K562 (cell line): ENCODE measurements around the gene PIK3AP1. TPM values are rescaled to one million over a fixed set of nuclear protein-coding genes. Genes with fewer than 3 reads are reported as not detected.
A peak's percentile ranks its signal among the peaks of the same experiment; 100 is the strongest.

Experiments used
- ATAC-seq: fragments of 200-7000 bp; cut with Tn5 transposase; 3 replicates; pipeline ENCODE4 v1.9.1; 2020; ENCODE audit warnings: moderate library complexity
- BruUV-seq: library from RNA; stranded (reverse); fragments of 400-500 nt; replicated peaks from 2 replicates; lab custom pipeline; 2021; lab: Mats Ljungman, UMichigan
- CTCF ChIA-PET: fragments of 300-600 bp; formaldehyde crosslinking; extraction: SDS; loops from one replicate; lab custom pipeline; 2021; ENCODE audit warnings: low intra/inter-chr PET ratio; lab: Yijun Ruan, JAX
- POLR2A ChIA-PET: fragments of 300-600, 350-650 bp; sonication (Branson Sonifier 250); formaldehyde crosslinking; extraction: SDS; loops from one replicate; lab custom pipeline; 2021; ENCODE audit warnings: antibody characterized with exemption, inconsistent platforms; lab: Yijun Ruan, JAX
- DNase-seq, 4 experiments: peaks; one replicate each; pipeline versions ENCODE4 v3.0.0 to v3.0.0-alpha.2; 2011 to 2018; ENCODE audit warnings: low spot score in 3 of 4, mixed read lengths in 3 of 4; ENCODE audit errors: extremely low read depth in 1 of 4
- FAIRE-seq: peaks from 2 replicates; lab custom pipeline; 2011; peaks lifted over from hg19 to GRCh38; lab: Jason Lieb, UNC
- H2AFZ ChIP-seq: 2 replicates; pipeline ENCODE4 v1.6.0; 2011; ENCODE audit warnings: low read depth, low read length, control low read depth, inconsistent platforms
- H3K27ac ChIP-seq: fragments of 200-600 bp; 3 replicates; pipeline ENCODE4 v1.8.0; 2011; ENCODE audit warnings: low read depth, mild to moderate bottlenecking, control low read depth, inconsistent platforms, low read length, moderate library complexity, mixed read lengths; ENCODE audit errors: extremely low read depth
- H3K27me3 ChIP-seq, 2 experiments: fragments of 300-600 bp in 1 of 2; 2 replicates in 1 of 2; 3 replicates in 1 of 2; pipeline versions ENCODE4 v1.6.0 to v1.8.0; 2011; ENCODE audit warnings: inconsistent platforms in 2 of 2, low read length in 2 of 2, mild to moderate bottlenecking in 1 of 2, mixed read lengths in 1 of 2, moderate library complexity in 1 of 2; ENCODE audit not compliant: control insufficient read depth in 2 of 2, insufficient read depth in 2 of 2
- H3K36me3 ChIP-seq: fragments of 300-600 bp; 3 replicates; pipeline ENCODE4 v1.8.0; 2011; ENCODE audit warnings: mild to moderate bottlenecking, low read length, inconsistent platforms; ENCODE audit not compliant: control insufficient read depth, insufficient read depth
- H3K4me1 ChIP-seq, 2 experiments: fragments of 200-600 bp in 1 of 2; replicated peaks in 1 of 2; 2 replicates in 1 of 2; 3 replicates in 1 of 2; pipeline versions ENCODE4 v1.5.1 to v1.8.0; 2011; ENCODE audit warnings: inconsistent platforms in 2 of 2, low read length in 2 of 2, mild to moderate bottlenecking in 1 of 2, mixed read lengths in 1 of 2, moderate library complexity in 1 of 2; ENCODE audit not compliant: control insufficient read depth in 2 of 2, insufficient read depth in 2 of 2
- H3K4me2 ChIP-seq: 2 replicates; pipeline ENCODE4 v1.6.1; 2011; ENCODE audit warnings: low read length, control low read depth, inconsistent platforms, mixed read lengths; ENCODE audit not compliant: insufficient read depth
- H3K4me3 ChIP-seq: fragments of 200-600 bp; sonication (generic), shearing (Covaris generic); 2 replicates; pipeline ENCODE4 v1.5.1; 2016; ENCODE audit warnings: control low read depth, inconsistent platforms
- H3K79me2 ChIP-seq: fragments of 200-600 bp; 3 replicates; pipeline ENCODE4 v1.8.0; 2011; ENCODE audit warnings: low read length, inconsistent platforms; ENCODE audit not compliant: control insufficient read depth, insufficient read depth
- H3K9ac ChIP-seq, 2 experiments: 2 replicates each; pipeline versions ENCODE4 v1.6.0 to v1.6.1; 2011; ENCODE audit warnings: low read depth in 2 of 2, low read length in 2 of 2, control low read depth in 1 of 2, inconsistent platforms in 1 of 2, mild to moderate bottlenecking in 1 of 2, mixed read lengths in 1 of 2; ENCODE audit not compliant: insufficient read depth in 1 of 2
- H3K9me1 ChIP-seq: one replicate; pipeline ENCODE4 v1.6.0; 2011; ENCODE audit warnings: inconsistent platforms, mild to moderate bottlenecking, low read length, moderate library complexity; ENCODE audit not compliant: control insufficient read depth, insufficient read depth
- H3K9me3 ChIP-seq: replicated peaks from 2 replicates; pipeline ENCODE4 v1.5.1; 2011; ENCODE audit warnings: low read depth, low read length, inconsistent platforms; ENCODE audit not compliant: control insufficient read depth, insufficient read depth
- H4K20me1 ChIP-seq: replicated peaks from 2 replicates; pipeline ENCODE4 v1.6.1; 2011; ENCODE audit warnings: low read length, inconsistent platforms, mixed read lengths; ENCODE audit not compliant: control insufficient read depth, insufficient read depth
- CCAR2 ChIP-seq: fragments of 200-400 bp; formaldehyde crosslinking; IDR thresholded peaks from 2 replicates; pipeline ENCODE4 v1.6.1; 2017; ENCODE audit warnings: mild to moderate bottlenecking, low read depth, low read length
- ELF1 ChIP-seq: fragments of 200-800 bp; sonication (Bioruptor generic); IDR thresholded peaks from 2 replicates; pipeline ENCODE4 v1.6.1; 2016; ENCODE audit warnings: missing genetic modification characterization, missing compliant biosample characterization
- ESRRA ChIP-seq: fragments of 450-650 bp; IDR thresholded peaks from 2 replicates; pipeline ENCODE4 v1.6.1; 2014; ENCODE audit warnings: low read depth, mild to moderate bottlenecking, moderate library complexity, borderline replicate concordance
- HSF4 ChIP-seq: fragments of 250-450 bp; sonication (Bioruptor Pico); IDR thresholded peaks from 2 replicates; pipeline ENCODE4 v2.1.2; 2022; ENCODE audit warnings: mild to moderate bottlenecking, moderate library complexity, borderline replicate concordance
- PURB ChIP-seq: sonication (generic); formaldehyde crosslinking; IDR thresholded peaks from 2 replicates; pipeline ENCODE4 v1.9.0; 2021; ENCODE audit warnings: low read depth, mild to moderate bottlenecking, missing genetic modification reagents
- ZFX ChIP-seq: sonication (generic); formaldehyde crosslinking; IDR thresholded peaks from 2 replicates; pipeline ENCODE4 v1.8.0; 2022; ENCODE audit warnings: mild to moderate bottlenecking, missing genetic modification reagents, moderate library complexity
- ZNF239 ChIP-seq: fragments of 250-450 bp; sonication (Bioruptor Pico); IDR thresholded peaks from 2 replicates; pipeline ENCODE4 v1.4.0; 2020; ENCODE audit warnings: mild to moderate bottlenecking
- ZNF316 ChIP-seq: fragments of 450-650 bp; IDR thresholded peaks from 2 replicates; pipeline ENCODE4 v1.6.1; 2016
- WGBS: fragments of 100-300 bp; shearing (Covaris generic); methylation state at CpG from one replicate; pipeline ENCODE4 v1.1.6; 2016; ENCODE audit warnings: low coverage, mixed read lengths; ENCODE audit not compliant: insufficient coverage; ENCODE audit errors: missing lambda C conversion rate; 5-methylcytosine and 5-hydroxymethylcytosine counted together
- in situ Hi-C: fragments of 300-500 bp; cut with MboI; formaldehyde crosslinking; loops from 4 replicates; pipeline ENCODE4 v1.15.0; 2018; ENCODE audit warnings: inconsistent platforms, mixed read lengths
- intact Hi-C: fragments of 100-400 bp; cut with micrococcal nuclease; formaldehyde crosslinking; loops from 2 replicates; pipeline ENCODE4 v1.14.2; 2022
- polyA plus RNA-seq, 8 experiments: library from polyadenylated mRNA; depleted of rRNA in 4 of 8; stranded (reverse) in 5 of 8; unstranded in 3 of 8; fragments of >200 nt; fragmentation: Nextera tagmentation in 2 of 8; fragmentation: Illumina TruSeq in 1 of 8; extraction: Ambion mirVana in 2 of 8; extraction: Trizol in 1 of 8; gene quantifications; 2 replicates each; pipeline versions ENCODE4 v1.2.1 to v1.2.3, GENCODE V29; 2011 to 2014; ENCODE audit warnings: inconsistent platforms in 1 of 8, missing spikeins in 1 of 8
- total RNA-seq, 7 experiments: library from RNA; depleted of rRNA in 6 of 7; stranded (reverse); fragments of >200 nt in 6 of 7; fragmentation: Illumina TruSeq in 2 of 7; extraction: Trizol in 2 of 7; gene quantifications; 2 replicates each; pipeline versions ENCODE4 v1.2.1 to v1.2.3, GENCODE V29; 2011 to 2021; ENCODE audit warnings: low replicate concordance in 1 of 7
- TF ChIP-seq, protein P1 (sequence below): fragments of 250-450 bp; sonication (Bioruptor Pico); IDR thresholded peaks from 2 replicates; pipeline ENCODE4 v1.8.0; 2021; ENCODE audit warnings: mild to moderate bottlenecking, moderate library complexity
- TF ChIP-seq, protein P2 (sequence below): sonication (generic); formaldehyde crosslinking; IDR thresholded peaks from 2 replicates; pipeline ENCODE4 v1.8.1; 2023; ENCODE audit warnings: mild to moderate bottlenecking, missing genetic modification reagents
- TF ChIP-seq, protein P3 (sequence below): sonication (generic); formaldehyde crosslinking; IDR thresholded peaks from 2 replicates; pipeline ENCODE4 v1.8.1; 2023; ENCODE audit warnings: mild to moderate bottlenecking, missing genetic modification reagents
- TF ChIP-seq, protein P4 (sequence below), 3 experiments: IDR thresholded peaks in 2 of 3; conservative IDR thresholded peaks in 1 of 3; 2 replicates each; pipeline ENCODE4 v1.5.1; 2011 to 2012; ENCODE audit warnings: low read length in 3 of 3, mild to moderate bottlenecking in 3 of 3, control low read depth in 2 of 3, improper control_type of control experiment in 1 of 3, inconsistent platforms in 1 of 3, low read depth in 1 of 3, mixed read lengths in 1 of 3, moderate library complexity in 1 of 3; ENCODE audit not compliant: insufficient read depth in 2 of 3

Gene PIK3AP1
- total and polyA plus RNA-seq, 9 of the 15 experiments (the other 6 are each of a cell fraction or from before 2014, with no cell fraction given): 0.20 to 2.4 (median 1.4) TPM

DNA sequence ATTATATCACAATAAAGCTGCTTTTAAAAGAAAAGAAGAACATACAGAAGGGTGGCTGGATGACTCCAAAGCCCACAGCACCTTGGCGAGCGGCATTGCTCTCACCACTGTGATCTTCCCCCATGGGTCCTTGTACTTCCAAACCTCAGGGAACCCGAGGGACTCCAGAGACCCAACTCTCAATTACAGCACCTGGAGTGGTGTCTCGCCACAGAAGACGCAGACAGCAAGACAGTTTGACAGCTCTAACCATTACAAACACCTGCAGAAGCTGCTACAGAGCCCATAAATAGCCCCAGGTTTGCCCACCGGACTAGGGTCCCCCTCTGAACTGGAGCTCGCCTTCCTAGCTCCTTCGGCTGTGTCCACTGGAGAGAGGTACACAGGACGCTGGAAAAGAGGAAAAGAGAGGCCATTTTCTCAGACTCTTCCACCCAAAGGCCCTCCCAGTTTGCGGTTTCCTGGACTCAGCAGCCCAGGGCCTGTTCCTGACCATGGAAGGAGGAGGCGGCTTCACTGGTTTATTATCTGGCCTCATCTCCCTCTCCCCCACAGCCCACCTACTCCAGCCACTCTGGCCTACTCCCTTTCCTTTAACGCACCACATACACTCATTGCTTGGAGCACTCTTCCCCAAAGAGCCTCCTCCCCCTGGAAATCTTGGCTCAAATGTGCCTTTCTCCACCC lies 1.9 kb downstream of the PIK3AP1 start (continued):
- TF ChIP-seq ELF1: no peak
- TF ChIP-seq, protein P1, sequence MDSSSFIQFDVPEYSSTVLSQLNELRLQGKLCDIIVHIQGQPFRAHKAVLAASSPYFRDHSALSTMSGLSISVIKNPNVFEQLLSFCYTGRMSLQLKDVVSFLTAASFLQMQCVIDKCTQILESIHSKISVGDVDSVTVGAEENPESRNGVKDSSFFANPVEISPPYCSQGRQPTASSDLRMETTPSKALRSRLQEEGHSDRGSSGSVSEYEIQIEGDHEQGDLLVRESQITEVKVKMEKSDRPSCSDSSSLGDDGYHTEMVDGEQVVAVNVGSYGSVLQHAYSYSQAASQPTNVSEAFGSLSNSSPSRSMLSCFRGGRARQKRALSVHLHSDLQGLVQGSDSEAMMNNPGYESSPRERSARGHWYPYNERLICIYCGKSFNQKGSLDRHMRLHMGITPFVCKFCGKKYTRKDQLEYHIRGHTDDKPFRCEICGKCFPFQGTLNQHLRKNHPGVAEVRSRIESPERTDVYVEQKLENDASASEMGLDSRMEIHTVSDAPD (CRISPR knock-in tag): no peak
- peak; percentile 43 for TF ChIP-seq ZFX (CRISPR knock-in tag)
- TF ChIP-seq CCAR2: no peak
- no peak for TF ChIP-seq PURB (CRISPR knock-in tag)
- peak; percentile 35; the same call in 1 of the 2 replicates for TF ChIP-seq ESRRA

DNA sequence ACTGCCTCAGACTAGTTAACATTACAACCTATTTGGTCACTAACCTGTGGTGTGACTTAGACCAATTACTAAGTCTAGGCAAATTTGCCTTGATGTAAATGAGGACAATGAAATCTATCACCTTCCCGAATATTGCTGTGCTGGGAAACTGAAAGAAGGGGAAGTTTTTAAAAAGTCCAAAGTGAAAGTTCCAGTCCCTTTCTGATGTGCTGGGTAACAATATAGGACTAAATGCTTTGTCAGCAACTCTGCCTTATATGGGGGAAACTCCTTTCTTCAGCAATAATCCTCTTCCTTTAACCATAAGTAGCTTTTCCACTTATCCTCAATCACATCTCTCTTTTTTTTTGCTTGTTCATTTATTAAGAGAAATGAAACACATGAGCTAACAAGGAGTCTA lies 3.9 kb downstream of the PIK3AP1 start:
- FAIRE-seq (no peak), DNase-seq (no peak), ATAC-seq (no peak)
- in situ Hi-C loops (no loop called here), intact Hi-C loops (no loop called here)
- H3K9me1 ChIP-seq: no peaks in the 10 kb centered on the region
- H3K36me3 ChIP-seq: no peaks in the 10 kb centered on the region
- BruUV-seq: no TSS peak
- POLR2A ChIA-PET: no interaction called here
- no peak overlapping the region for H2AFZ ChIP-seq
- H3K27me3 ChIP-seq: peaks cover 0 to 12% of the 10 kb centered on the region in 2 experiments; a peak in 1 of 5 replicates
- H3K27ac ChIP-seq: no peak overlapping the region
- no peaks in the 10 kb centered on the region for H3K9me3 ChIP-seq
- no peak overlapping the region for H3K4me2 ChIP-seq
- H4K20me1 ChIP-seq: no peaks in the 10 kb centered on the region
- H3K9ac ChIP-seq: no peak overlapping the region
- no peaks in the 10 kb centered on the region for H3K79me2 ChIP-seq
- CTCF ChIA-PET: no interaction called here
- peaks cover 10 to 13% of the 10 kb centered on the region in 2 experiments; a peak in 3 of 5 replicates for H3K4me1 ChIP-seq
- H3K4me3 ChIP-seq: no peak overlapping the region
- WGBS: 26% methylated on average over 1 of the region's 1 CpG
- TF ChIP-seq ZNF239: no peak
- peak; percentile 84 for TF ChIP-seq ZNF316
- TF ChIP-seq, protein P2, sequence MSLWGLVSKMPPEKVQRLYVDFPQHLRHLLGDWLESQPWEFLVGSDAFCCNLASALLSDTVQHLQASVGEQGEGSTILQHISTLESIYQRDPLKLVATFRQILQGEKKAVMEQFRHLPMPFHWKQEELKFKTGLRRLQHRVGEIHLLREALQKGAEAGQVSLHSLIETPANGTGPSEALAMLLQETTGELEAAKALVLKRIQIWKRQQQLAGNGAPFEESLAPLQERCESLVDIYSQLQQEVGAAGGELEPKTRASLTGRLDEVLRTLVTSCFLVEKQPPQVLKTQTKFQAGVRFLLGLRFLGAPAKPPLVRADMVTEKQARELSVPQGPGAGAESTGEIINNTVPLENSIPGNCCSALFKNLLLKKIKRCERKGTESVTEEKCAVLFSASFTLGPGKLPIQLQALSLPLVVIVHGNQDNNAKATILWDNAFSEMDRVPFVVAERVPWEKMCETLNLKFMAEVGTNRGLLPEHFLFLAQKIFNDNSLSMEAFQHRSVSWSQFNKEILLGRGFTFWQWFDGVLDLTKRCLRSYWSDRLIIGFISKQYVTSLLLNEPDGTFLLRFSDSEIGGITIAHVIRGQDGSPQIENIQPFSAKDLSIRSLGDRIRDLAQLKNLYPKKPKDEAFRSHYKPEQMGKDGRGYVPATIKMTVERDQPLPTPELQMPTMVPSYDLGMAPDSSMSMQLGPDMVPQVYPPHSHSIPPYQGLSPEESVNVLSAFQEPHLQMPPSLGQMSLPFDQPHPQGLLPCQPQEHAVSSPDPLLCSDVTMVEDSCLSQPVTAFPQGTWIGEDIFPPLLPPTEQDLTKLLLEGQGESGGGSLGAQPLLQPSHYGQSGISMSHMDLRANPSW (CRISPR knock-in tag): no peak
- TF ChIP-seq, protein P3, sequence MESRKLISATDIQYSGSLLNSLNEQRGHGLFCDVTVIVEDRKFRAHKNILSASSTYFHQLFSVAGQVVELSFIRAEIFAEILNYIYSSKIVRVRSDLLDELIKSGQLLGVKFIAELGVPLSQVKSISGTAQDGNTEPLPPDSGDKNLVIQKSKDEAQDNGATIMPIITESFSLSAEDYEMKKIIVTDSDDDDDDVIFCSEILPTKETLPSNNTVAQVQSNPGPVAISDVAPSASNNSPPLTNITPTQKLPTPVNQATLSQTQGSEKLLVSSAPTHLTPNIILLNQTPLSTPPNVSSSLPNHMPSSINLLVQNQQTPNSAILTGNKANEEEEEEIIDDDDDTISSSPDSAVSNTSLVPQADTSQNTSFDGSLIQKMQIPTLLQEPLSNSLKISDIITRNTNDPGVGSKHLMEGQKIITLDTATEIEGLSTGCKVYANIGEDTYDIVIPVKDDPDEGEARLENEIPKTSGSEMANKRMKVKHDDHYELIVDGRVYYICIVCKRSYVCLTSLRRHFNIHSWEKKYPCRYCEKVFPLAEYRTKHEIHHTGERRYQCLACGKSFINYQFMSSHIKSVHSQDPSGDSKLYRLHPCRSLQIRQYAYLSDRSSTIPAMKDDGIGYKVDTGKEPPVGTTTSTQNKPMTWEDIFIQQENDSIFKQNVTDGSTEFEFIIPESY (CRISPR knock-in tag): no peak
- TF ChIP-seq, protein P4, sequence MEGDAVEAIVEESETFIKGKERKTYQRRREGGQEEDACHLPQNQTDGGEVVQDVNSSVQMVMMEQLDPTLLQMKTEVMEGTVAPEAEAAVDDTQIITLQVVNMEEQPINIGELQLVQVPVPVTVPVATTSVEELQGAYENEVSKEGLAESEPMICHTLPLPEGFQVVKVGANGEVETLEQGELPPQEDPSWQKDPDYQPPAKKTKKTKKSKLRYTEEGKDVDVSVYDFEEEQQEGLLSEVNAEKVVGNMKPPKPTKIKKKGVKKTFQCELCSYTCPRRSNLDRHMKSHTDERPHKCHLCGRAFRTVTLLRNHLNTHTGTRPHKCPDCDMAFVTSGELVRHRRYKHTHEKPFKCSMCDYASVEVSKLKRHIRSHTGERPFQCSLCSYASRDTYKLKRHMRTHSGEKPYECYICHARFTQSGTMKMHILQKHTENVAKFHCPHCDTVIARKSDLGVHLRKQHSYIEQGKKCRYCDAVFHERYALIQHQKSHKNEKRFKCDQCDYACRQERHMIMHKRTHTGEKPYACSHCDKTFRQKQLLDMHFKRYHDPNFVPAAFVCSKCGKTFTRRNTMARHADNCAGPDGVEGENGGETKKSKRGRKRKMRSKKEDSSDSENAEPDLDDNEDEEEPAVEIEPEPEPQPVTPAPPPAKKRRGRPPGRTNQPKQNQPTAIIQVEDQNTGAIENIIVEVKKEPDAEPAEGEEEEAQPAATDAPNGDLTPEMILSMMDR (IDR thresholded peaks at IDR 0.05 in 2 of 3, conservative IDR thresholded peaks at IDR 0.05 in 1 of 3; ENCODE audit: insufficient read depth in 2 of 3, low read depth in 1 of 3, low read length in 3 of 3): no peak
- no peak for TF ChIP-seq HSF4 (CRISPR knock-in tag)
